H1 (cell line): ENCODE data around the gene RAD51B. TPM values are rescaled to one million over a fixed set of nuclear protein-coding genes. Genes with fewer than 3 reads are reported as not detected.

ENCODE experiments used
- polyA plus RNA-seq, 7 experiments: library from polyadenylated mRNA; depleted of rRNA in 3 of 7; stranded (reverse) in 5 of 7; unstranded in 2 of 7; fragments of >200 nt in 5 of 7; fragments of 200-250 nt in 2 of 7; gene quantifications; 1 replicate in 5 of 7; 2 replicates in 1 of 7; 4 replicates in 1 of 7; pipeline versions ENCODE4 v1.2.1 to v1.2.3, GENCODE V29; 2011 to 2013; ENCODE audit warnings: missing spikeins in 2 of 7, mixed read lengths in 2 of 7
- total RNA-seq: library from RNA; stranded (reverse); fragmentation: NEBNext Ultra II Directional; extraction: Animal tissue kit (Norgen Biotek cat#: 25700); gene quantifications from 2 replicates; pipeline ENCODE4 v1.2.1, GENCODE V29; 2021
- TF ChIP-seq, protein P1 (sequence below): fragments of 300-600 bp; sonication (generic); IDR thresholded peaks from 2 replicates; pipeline ENCODE4 v1.7.1; 2012; ENCODE audit warnings: low read length, moderate library complexity, mild to moderate bottlenecking, inconsistent platforms; ENCODE audit not compliant: insufficient replicate concordance

The RAD51B gene
- total and polyA plus RNA-seq, 2 of the 8 experiments (the other 6 are each of a cell fraction or from before 2014, with no cell fraction given): 3.9 to 14.9 TPM

DNA sequence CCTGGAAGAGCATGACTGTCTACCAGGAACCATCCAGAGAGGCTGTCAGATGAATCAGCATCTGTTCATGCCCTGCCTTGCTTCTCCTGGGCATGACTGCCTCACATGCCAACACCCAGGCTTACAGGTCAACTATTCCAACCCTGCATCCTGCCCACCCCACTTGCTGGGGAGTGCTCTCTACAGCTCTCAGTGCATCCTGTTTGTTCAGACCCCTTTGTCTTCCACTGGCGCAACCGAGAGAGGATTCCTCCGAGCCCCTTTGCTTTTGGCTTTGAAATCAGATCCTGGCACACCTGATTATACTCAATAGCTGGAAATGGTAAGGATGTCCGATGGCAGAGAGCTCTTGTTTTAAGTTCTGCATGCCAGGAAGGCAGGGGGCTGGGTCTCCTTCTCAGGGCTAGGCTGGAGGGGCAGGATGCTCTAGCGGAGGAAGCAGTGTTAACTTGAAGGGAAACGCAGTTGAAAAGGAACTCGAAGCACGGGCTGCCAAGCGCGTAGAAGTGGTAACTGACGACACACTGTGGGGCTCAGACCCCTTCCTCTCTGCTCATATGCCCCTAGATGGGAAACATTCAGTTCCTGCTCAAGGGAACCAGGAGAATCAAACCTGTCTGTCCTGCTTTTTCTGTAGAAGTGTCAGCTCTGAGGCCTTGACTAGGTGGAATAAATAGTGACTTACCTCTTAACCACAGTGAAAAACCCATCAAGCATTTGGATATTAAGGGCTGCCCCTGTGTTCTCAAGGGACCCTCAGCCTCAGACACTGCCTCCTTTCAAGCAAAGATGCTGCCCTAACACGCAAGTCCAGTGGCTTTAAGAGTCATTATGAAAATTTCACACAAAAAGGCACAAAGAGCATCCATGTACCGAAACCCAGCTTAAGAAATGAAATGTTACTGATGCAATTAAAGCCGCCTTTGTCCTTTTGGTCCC lies 675.8 kb downstream of the RAD51B start (continued):
- TF ChIP-seq, protein P1, sequence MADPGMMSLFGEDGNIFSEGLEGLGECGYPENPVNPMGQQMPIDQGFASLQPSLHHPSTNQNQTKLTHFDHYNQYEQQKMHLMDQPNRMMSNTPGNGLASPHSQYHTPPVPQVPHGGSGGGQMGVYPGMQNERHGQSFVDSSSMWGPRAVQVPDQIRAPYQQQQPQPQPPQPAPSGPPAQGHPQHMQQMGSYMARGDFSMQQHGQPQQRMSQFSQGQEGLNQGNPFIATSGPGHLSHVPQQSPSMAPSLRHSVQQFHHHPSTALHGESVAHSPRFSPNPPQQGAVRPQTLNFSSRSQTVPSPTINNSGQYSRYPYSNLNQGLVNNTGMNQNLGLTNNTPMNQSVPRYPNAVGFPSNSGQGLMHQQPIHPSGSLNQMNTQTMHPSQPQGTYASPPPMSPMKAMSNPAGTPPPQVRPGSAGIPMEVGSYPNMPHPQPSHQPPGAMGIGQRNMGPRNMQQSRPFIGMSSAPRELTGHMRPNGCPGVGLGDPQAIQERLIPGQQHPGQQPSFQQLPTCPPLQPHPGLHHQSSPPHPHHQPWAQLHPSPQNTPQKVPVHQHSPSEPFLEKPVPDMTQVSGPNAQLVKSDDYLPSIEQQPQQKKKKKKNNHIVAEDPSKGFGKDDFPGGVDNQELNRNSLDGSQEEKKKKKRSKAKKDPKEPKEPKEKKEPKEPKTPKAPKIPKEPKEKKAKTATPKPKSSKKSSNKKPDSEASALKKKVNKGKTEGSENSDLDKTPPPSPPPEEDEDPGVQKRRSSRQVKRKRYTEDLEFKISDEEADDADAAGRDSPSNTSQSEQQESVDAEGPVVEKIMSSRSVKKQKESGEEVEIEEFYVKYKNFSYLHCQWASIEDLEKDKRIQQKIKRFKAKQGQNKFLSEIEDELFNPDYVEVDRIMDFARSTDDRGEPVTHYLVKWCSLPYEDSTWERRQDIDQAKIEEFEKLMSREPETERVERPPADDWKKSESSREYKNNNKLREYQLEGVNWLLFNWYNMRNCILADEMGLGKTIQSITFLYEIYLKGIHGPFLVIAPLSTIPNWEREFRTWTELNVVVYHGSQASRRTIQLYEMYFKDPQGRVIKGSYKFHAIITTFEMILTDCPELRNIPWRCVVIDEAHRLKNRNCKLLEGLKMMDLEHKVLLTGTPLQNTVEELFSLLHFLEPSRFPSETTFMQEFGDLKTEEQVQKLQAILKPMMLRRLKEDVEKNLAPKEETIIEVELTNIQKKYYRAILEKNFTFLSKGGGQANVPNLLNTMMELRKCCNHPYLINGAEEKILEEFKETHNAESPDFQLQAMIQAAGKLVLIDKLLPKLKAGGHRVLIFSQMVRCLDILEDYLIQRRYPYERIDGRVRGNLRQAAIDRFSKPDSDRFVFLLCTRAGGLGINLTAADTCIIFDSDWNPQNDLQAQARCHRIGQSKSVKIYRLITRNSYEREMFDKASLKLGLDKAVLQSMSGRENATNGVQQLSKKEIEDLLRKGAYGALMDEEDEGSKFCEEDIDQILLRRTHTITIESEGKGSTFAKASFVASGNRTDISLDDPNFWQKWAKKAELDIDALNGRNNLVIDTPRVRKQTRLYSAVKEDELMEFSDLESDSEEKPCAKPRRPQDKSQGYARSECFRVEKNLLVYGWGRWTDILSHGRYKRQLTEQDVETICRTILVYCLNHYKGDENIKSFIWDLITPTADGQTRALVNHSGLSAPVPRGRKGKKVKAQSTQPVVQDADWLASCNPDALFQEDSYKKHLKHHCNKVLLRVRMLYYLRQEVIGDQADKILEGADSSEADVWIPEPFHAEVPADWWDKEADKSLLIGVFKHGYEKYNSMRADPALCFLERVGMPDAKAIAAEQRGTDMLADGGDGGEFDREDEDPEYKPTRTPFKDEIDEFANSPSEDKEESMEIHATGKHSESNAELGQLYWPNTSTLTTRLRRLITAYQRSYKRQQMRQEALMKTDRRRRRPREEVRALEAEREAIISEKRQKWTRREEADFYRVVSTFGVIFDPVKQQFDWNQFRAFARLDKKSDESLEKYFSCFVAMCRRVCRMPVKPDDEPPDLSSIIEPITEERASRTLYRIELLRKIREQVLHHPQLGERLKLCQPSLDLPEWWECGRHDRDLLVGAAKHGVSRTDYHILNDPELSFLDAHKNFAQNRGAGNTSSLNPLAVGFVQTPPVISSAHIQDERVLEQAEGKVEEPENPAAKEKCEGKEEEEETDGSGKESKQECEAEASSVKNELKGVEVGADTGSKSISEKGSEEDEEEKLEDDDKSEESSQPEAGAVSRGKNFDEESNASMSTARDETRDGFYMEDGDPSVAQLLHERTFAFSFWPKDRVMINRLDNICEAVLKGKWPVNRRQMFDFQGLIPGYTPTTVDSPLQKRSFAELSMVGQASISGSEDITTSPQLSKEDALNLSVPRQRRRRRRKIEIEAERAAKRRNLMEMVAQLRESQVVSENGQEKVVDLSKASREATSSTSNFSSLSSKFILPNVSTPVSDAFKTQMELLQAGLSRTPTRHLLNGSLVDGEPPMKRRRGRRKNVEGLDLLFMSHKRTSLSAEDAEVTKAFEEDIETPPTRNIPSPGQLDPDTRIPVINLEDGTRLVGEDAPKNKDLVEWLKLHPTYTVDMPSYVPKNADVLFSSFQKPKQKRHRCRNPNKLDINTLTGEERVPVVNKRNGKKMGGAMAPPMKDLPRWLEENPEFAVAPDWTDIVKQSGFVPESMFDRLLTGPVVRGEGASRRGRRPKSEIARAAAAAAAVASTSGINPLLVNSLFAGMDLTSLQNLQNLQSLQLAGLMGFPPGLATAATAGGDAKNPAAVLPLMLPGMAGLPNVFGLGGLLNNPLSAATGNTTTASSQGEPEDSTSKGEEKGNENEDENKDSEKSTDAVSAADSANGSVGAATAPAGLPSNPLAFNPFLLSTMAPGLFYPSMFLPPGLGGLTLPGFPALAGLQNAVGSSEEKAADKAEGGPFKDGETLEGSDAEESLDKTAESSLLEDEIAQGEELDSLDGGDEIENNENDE: no peak
